Neural crest cell (in vitro differentiated cells): Measurements from ENCODE around the gene ATOSB. TPM values are rescaled to one million over a fixed set of nuclear protein-coding genes. Genes with fewer than 3 reads are reported as not detected.
"Not testable (repeated sequence)": the region's sequence is repeated elsewhere in the genome, so short reads cannot be mapped to it uniquely, and the experiment has no call there.

Experiments used
- DNase-seq: peaks from one replicate; pipeline ENCODE4 v3.0.0; 2021; ENCODE audit warnings: low read depth, mixed read lengths, low spot score
- H3K27ac Mint-ChIP-seq: one replicate; pipeline ENCODE4 v1.8.0; 2021; ENCODE audit warnings: mild to moderate bottlenecking, mixed read lengths; ENCODE audit not compliant: unreplicated experiment
- H3K27me3 Mint-ChIP-seq: 2 replicates; pipeline ENCODE4 v1.8.0; 2021; ENCODE audit warnings: low read depth, mild to moderate bottlenecking, mixed read lengths
- H3K36me3 Mint-ChIP-seq: 2 replicates; pipeline ENCODE4 v1.8.0; 2021; ENCODE audit warnings: low read depth, mild to moderate bottlenecking, mixed read lengths
- H3K4me1 Mint-ChIP-seq: 2 replicates; pipeline ENCODE4 v1.8.0; 2021; ENCODE audit warnings: mixed read lengths
- H3K4me3 Mint-ChIP-seq: one replicate; pipeline ENCODE4 v1.8.0; 2021; ENCODE audit warnings: mild to moderate bottlenecking, mixed read lengths
- H3K9me3 Mint-ChIP-seq: 2 replicates; pipeline ENCODE4 v1.8.0; 2021; ENCODE audit warnings: mixed read lengths
- total RNA-seq: library from RNA; stranded (reverse); gene quantifications from 2 replicates; pipeline ENCODE4 v1.2.1, GENCODE V29; 2021
- TF ChIP-seq, protein P1 (sequence below): fragments of 200-600 bp; sonication (generic); conservative IDR thresholded peaks from 2 replicates; pipeline ENCODE4 v1.5.0; 2021; ENCODE audit warnings: antibody characterized with exemption, mild to moderate bottlenecking

The ATOSB gene
- total RNA-seq, 1 donor from 2014 or later = 12.2 TPM

DNA sequence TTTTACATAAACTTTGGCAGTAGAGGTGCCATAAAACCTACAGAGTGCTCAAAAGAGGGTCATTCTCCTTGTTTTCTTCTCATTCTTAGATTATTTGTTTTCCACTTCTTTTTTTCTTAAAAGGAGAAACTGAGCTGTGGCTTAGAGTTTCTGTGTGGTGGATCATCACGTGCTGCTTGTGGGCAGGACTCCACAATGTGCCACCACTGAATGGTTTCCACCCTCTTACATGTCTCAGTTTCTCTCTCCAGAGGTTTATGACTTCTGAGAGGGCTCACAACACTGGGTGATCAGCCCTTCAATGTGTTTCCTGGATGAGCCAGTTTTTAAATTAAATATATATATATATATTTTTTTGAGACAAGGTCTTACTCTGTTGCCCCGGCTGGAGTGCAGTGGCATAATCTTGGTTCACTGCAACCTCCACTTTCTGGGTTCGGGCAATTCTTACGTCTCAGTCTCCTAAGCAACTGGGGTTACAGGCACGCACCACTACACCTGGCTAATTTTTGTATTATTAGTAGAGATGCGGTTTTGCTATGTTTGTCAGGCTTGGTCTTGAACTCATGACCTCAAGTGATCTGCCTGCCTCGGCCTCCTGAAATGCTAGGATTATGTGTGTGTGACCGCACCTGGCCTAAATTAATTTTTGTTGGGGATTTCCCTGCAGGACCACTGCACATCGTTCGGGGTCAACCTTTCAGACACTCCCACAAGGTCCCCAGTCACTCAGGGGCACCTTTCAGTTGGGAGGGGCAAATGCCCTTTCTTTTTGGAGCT lies 43.0 kb upstream of the ATOSB start:
- Mint-ChIP-seq H3K36me3 (peaks cover 2% of the 10 kb centered on the region), H3K4me1 (peaks cover 20% of the 10 kb centered on the region), H3K27me3 (no peaks in the 10 kb centered on the region), H3K9me3 (peaks cover 7% of the 10 kb centered on the region), H3K4me3 (peak overlapping the region; percentile 19), H3K27ac (no peak overlapping the region)
- no peak for DNase-seq
- TF ChIP-seq, protein P1, sequence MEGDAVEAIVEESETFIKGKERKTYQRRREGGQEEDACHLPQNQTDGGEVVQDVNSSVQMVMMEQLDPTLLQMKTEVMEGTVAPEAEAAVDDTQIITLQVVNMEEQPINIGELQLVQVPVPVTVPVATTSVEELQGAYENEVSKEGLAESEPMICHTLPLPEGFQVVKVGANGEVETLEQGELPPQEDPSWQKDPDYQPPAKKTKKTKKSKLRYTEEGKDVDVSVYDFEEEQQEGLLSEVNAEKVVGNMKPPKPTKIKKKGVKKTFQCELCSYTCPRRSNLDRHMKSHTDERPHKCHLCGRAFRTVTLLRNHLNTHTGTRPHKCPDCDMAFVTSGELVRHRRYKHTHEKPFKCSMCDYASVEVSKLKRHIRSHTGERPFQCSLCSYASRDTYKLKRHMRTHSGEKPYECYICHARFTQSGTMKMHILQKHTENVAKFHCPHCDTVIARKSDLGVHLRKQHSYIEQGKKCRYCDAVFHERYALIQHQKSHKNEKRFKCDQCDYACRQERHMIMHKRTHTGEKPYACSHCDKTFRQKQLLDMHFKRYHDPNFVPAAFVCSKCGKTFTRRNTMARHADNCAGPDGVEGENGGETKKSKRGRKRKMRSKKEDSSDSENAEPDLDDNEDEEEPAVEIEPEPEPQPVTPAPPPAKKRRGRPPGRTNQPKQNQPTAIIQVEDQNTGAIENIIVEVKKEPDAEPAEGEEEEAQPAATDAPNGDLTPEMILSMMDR = no peak

DNA sequence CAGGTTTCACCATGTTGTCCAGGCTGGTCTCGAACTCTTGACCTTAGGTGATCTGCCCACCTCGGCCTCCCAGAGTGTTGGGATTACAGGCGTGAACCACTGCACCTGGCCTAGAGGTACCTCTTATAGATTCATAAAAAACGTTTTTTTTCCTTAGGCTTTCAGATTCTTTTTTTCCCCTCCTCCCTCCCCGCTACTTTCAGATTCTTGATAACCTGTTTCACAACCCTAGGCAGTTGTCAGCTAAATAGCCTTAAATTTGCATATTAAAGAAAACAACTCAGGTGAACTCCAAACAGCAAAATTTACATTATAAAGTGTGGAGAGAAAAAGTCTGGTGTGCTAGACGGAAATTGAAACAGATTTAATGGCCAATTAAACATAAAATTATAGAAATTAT lies 42.2 kb upstream of the ATOSB start:
- not testable (repeated sequence) for H3K27ac Mint-ChIP-seq, DNase-seq, H3K36me3 Mint-ChIP-seq, H3K27me3 Mint-ChIP-seq, H3K4me3 Mint-ChIP-seq, H3K9me3 Mint-ChIP-seq
- peaks cover 11% of the 10 kb centered on the region for H3K4me1 Mint-ChIP-seq

DNA sequence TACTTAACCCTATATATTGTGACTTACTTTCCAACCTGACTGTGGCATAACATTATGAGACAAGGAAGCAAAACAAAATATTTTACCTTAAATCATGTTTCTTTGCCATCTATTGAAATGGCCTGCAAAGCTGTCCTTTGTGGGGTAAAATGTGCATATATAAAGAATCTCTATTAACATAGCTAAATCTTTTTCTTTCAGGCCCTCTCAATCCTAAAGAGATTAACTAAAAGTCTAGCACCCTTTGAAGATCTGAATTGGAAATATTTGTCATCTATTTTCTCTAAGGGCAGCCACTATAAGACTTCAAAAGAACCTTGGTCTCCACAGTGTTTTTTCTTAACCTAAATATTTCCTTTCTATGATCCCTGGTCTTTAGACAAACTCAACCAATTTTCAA lies 41.1 kb upstream of the ATOSB start:
- Mint-ChIP-seq H3K4me1 (peaks cover 6% of the 10 kb centered on the region), H3K9me3 (peaks cover 7% of the 10 kb centered on the region), H3K27me3 (no peaks in the 10 kb centered on the region), H3K36me3 (peaks cover 2% of the 10 kb centered on the region), H3K27ac (no peak overlapping the region), H3K4me3 (no peak overlapping the region)
- TF ChIP-seq, protein P1 = no peak
- no peak for DNase-seq

DNA sequence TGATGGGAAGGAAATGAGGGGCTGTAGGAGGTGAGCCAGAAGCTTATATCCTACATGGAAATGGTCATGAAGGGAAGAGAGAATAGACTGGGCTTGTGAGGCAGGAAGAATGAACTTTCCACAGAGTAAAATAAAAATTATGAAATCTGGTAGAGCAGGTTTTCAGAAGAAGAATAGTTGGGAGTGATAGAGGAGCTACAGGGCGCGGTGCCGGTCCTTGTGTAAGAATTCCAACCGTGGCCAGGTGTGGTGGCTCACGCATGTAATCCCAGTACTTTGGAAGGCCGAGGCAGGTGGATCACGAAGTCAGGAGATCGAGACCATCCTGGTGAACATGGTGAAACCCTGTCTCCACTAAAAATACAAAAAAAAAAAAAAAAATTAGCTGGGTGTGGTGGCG lies 37.3 kb upstream of the ATOSB start:
- TF ChIP-seq, protein P1 = no peak
- Mint-ChIP-seq H3K4me1 (no peaks in the 10 kb centered on the region), H3K27me3 (no peaks in the 10 kb centered on the region), H3K27ac (no peak overlapping the region), H3K4me3 (no peak overlapping the region), H3K36me3 (peaks cover 9% of the 10 kb centered on the region), H3K9me3 (peaks cover 14% of the 10 kb centered on the region)
- DNase-seq = no peak

DNA sequence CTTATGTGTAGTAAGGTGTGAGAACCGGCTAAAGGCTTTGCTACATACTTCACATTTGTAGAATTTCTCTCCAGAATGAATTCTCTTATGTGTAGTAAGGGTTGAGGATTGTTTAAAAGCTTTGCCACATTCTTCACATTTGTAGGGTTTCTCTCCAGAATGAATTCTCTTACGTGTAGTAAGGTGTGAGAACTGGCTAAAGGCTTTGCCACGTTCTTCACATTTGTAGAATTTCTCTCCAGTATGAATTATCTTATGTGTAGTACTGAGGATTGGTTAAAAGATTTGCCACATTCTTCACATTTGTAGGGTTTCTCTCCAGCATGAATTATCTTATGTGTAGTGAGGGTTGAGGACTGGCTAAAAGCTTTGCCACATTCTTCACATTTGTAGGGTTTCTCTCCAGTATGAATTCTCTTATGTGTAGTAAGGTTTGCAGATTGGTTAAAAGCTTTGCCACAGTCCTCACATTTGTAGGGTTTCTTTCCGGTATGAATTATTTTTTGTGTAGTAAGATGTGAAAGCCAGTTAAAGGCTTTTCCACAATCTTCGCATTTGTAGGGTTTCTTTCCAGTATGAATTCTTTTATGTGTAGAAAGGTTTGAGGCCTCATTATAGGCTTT lies 32.4 kb upstream of the ATOSB start:
- not testable (repeated sequence) for H3K4me3 Mint-ChIP-seq, H3K27ac Mint-ChIP-seq, DNase-seq, H3K27me3 Mint-ChIP-seq, H3K4me1 Mint-ChIP-seq
- Mint-ChIP-seq H3K36me3 (peaks cover 13% of the 10 kb centered on the region), H3K9me3 (peaks cover 16% of the 10 kb centered on the region)

DNA sequence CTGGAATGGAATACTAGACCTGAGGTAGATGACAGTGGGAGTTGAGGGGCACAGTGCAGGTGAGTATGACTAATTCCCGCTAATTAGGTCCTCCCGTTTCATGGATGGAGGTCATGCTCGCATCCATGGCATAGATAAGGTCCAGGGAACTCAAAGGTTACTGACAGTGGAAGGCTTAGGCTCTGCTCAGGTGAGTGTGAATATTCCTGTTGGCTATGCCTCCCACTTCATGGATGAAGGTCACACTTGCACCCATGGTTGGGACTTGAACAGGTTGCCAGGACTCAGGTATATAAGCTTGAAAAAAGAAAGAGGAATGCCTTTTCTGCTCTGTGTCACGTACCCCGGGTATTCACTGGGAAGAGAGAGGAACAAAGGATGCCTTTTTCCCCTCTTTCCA lies 26.4 kb upstream of the ATOSB start:
- H3K27ac Mint-ChIP-seq = no peak overlapping the region
- no peaks in the 10 kb centered on the region for H3K4me1 Mint-ChIP-seq

More for the DNA sequence above, 26.4 kb upstream of the ATOSB start:
- TF ChIP-seq, protein P1 = no peak
- no peak for DNase-seq
- peaks cover 4% of the 10 kb centered on the region for H3K36me3 Mint-ChIP-seq
- peaks cover 6% of the 10 kb centered on the region for H3K9me3 Mint-ChIP-seq
- no peak overlapping the region for H3K4me3 Mint-ChIP-seq
- H3K27me3 Mint-ChIP-seq = no peaks in the 10 kb centered on the region
